ENCODE data around the gene TMEM232.

DNA sequence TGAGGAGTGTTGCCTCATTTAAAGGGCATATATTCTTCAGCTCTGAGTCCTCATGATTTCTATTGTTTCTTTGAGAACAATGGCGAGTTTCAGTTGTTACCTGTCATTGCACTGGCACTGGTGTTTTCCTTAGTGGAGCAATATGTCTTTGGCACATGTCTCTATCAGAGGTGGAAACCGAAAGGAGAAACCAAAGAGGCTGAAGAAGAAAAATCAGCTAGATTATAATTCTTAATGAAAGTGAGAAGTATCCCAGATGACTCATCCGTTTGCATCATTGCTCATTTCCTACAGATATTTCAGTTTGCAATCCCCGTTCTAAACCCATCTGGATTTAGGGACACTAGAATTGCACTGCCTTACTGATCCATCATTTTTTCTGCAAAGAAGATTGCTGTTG lies 324.6 kb downstream of the TMEM232 start:
- TF ChIP-seq, protein P1, sequence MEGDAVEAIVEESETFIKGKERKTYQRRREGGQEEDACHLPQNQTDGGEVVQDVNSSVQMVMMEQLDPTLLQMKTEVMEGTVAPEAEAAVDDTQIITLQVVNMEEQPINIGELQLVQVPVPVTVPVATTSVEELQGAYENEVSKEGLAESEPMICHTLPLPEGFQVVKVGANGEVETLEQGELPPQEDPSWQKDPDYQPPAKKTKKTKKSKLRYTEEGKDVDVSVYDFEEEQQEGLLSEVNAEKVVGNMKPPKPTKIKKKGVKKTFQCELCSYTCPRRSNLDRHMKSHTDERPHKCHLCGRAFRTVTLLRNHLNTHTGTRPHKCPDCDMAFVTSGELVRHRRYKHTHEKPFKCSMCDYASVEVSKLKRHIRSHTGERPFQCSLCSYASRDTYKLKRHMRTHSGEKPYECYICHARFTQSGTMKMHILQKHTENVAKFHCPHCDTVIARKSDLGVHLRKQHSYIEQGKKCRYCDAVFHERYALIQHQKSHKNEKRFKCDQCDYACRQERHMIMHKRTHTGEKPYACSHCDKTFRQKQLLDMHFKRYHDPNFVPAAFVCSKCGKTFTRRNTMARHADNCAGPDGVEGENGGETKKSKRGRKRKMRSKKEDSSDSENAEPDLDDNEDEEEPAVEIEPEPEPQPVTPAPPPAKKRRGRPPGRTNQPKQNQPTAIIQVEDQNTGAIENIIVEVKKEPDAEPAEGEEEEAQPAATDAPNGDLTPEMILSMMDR (IDR thresholded peaks at IDR 0.05; ENCODE audit: low read depth, low read length, poor library complexity, severe bottlenecking), result no peak
- TF ChIP-seq EZH2phosphoT487 (IDR thresholded peaks at IDR 0.05; ENCODE audit: borderline replicate concordance, low read length), result no peak
